Astrocyte of the cerebellum (primary cell): ENCODE data around the gene CCL7.
"Not testable (repeated sequence)": the region's sequence is repeated elsewhere in the genome, so short reads cannot be mapped to it uniquely, and the experiment has no call there.

ENCODE experiments used
- DNase-seq: peaks from one replicate; pipeline ENCODE4 v3.0.0-alpha.2; 2011; ENCODE audit warnings: low read depth
- H3K4me3 ChIP-seq: 2 replicates; pipeline ENCODE4 v1.5.1; 2011; ENCODE audit warnings: mild to moderate bottlenecking, low read depth, low read length, moderate library complexity
- CTCF ChIP-seq: IDR thresholded peaks from 2 replicates; pipeline ENCODE4 v1.5.1; 2012; ENCODE audit warnings: low read length, low read depth, moderate library complexity, mild to moderate bottlenecking; ENCODE audit errors: missing control alignments
- in situ Hi-C: cut with HindIII; loops from 2 replicates; pipeline ENCODE4 v1.10.0; 2017; ENCODE audit warnings: low sequenced_read_pairs

CCL7 gene

GRCh38 chr17:34226744-34227034 is 43.3 kb upstream of the CCL7 start:
- DNase-seq, result no peak
- in situ Hi-C loops, result no loop called here
- TF ChIP-seq CTCF, result no peak

DNA sequence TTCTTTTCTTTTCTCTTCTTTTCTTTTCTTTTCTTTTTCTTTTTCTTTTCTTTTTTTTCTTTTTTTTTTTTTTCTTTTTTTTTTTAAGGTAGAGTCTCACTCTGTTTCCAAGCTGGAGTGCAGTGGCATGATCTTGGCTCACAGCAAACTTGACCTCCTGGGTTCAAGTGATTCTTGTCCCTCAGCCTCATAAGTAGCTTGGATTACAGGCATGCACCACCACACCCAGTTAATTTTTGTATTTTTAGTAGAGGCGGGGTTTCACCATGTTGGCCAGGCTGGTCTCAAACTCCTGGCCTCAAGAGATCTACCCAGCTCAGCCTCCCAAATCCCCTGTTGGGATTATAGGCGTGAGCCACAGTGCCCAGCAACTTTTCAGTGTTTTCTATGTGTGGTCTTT is 42.7 kb upstream of the CCL7 start:
- H3K4me3 ChIP-seq, in situ Hi-C loops, DNase-seq: not testable (repeated sequence)

More at GRCh38 chr17:34226744-34227034, 43.3 kb upstream of the CCL7 start:
- H3K4me3 ChIP-seq, result no peak overlapping the region

- TF ChIP-seq CTCF, result no peak
- no peak for DNase-seq
- H3K4me3 ChIP-seq, result no peak overlapping the region
- in situ Hi-C loops, result no loop called here
These were observed 42.3 kb upstream of the CCL7 start for GRCh38 chr17:34227707-34228106.

DNA sequence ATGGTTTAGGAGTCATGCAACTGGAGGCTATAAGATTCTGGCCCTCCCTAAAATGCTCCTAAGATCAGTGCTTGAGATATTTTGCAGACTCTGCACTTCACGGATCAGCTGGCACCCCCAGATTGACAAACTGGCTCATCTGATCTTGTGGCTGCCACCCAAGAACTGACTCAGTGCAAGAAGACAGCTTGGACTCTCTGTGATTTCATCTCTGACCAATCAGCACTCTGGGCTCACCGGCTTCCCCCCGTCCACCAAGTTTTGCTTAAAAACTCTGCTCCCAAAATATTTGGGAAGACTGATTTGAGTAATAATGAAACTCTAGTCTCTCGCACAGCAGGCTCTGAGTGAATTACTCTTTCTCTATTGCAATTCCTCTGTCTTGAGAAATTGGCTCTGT is 41.2 kb upstream of the CCL7 start:
- no peak for DNase-seq
- H3K4me3 ChIP-seq, result no peak overlapping the region
- TF ChIP-seq CTCF, result no peak
- in situ Hi-C loops, result no loop called here

DNA sequence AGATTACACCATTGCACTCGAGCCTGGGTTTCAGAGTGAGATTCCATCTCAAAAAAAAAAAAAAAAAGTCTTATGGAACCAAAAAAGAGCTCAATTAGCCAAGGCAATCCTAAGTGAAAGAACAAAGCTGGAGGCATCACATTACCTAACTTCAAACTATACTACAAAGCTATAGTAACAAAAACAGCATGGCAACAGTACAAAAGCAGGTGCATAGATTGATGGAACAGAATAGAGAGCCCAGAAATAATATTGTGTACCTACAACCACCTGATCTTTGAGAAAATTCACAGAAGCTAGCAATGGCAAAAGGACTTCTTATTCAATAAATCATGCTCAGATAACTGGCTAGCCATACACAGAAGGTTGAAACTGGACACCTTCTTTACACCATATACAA is 39.7 kb upstream of the CCL7 start:
- no peak for DNase-seq
- in situ Hi-C loops, result no loop called here
- TF ChIP-seq CTCF, result no peak
- no peak overlapping the region for H3K4me3 ChIP-seq

GRCh38 chr17:34234616-34235015 is 35.4 kb upstream of the CCL7 start:
- no peak overlapping the region for H3K4me3 ChIP-seq
- TF ChIP-seq CTCF, result no peak
- no peak for DNase-seq
- in situ Hi-C loops, result no loop called here

GRCh38 chr17:34235389-34236028 is 34.5 kb upstream of the CCL7 start:
- no peak for DNase-seq
- no peak overlapping the region for H3K4me3 ChIP-seq
- TF ChIP-seq CTCF, result no peak
- in situ Hi-C loops, result no loop called here
